HG02943 (cell line): ENCODE data around the gene USB1.

Source experiments
- ATAC-seq: cut with Tn5 transposase; IDR thresholded peaks from one replicate; pipeline ENCODE4 v1.9.1; 2021; ENCODE audit warnings: mild to moderate bottlenecking, low read depth, moderate library complexity; ENCODE audit not compliant: unreplicated experiment

USB1 gene, protein sequence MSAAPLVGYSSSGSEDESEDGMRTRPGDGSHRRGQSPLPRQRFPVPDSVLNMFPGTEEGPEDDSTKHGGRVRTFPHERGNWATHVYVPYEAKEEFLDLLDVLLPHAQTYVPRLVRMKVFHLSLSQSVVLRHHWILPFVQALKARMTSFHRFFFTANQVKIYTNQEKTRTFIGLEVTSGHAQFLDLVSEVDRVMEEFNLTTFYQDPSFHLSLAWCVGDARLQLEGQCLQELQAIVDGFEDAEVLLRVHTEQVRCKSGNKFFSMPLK

DNA sequence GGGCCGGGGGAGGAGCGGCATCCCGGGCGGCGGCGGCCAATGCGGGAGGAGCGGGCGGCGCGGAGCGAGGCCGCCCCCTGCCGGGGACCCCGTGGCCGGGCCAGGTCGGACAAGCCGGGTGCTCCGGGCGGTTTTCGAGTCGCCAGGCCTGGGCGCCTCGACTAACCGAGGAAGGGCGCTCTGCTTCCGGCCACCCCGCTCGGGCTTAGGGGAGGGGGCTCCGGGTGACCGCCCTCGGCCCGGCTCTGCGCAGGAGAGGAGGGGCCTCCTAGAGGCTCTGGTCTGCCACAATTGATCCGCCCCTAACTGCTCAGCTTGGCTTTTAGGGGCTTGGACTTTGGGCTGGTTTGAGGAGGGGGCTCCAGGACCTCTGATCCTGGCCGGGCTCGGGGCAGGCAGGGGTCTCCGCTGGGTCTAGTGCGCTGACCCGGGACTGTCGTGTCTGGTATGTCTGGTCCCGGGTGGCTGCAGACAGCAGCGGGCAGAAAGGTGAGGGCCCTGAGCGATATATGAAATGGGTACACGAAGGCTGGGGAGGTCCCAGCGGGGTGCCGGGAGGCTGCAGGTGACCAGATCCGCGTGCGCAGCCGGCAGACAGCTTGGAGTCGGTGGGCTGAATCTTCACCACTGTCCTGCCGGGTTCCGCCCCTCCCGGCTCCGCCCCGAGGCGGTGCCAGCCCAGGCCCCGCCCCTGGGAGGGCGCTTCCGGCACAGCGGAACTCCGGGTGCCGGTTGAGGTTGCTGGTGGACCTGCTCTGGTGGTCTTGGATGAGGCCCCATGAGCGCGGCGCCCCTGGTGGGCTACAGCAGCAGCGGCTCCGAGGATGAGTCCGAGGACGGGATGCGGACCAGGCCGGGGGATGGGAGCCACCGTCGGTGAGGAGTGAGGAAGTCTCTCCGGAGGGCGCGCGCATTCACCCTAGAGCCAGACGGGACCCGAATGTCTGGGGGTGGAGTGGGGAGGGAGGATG lies at the start of gene USB1:
Gene USB1, plus strand, starts transcription at position 702 of the 971 bp plus-strand sequence. Its CDS starts 77 bp downstream, at position 779.
- ATAC-seq = peak; percentile 77

DNA sequence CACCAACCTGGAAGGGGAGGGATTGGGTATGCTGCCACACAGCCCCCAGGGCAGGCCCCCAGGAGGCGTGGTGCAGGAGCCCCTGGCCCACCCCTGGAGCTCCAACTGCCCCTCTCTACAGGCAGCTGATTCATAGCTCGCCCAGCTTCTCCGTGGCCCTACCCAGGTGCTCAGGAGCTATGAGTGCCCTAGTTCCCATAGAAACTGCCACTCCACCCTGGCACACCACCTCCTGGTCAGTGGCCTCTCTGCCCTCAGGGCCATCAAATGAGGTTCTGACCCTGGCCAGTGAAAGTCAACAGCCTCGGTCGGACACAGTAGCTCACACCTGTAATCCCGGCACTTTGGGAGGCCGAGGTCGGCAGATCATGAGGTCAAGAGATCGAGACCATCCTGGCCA lies 48.3 kb upstream of the USB1 start:
- ATAC-seq = no peak

DNA sequence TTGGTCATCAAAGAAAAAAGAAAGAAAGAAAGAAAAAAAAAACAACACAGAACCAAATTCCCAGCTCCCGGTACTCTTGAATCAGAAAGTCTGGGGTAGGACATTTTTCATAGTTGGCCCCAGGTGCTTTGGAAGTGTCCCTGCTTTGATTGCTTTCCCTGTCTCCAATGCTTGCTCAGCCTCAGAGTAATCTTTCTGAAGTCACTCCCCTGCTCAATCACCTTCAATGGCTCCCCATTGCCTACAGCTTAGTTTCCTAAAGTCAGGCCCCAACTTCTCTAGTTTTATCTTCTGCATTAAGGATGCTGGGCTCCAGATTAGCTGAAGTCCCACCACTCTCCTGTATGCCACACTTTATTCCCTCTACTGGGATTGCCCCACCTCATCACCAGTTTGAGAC lies 47.4 kb upstream of the USB1 start:
- ATAC-seq = no peak

DNA sequence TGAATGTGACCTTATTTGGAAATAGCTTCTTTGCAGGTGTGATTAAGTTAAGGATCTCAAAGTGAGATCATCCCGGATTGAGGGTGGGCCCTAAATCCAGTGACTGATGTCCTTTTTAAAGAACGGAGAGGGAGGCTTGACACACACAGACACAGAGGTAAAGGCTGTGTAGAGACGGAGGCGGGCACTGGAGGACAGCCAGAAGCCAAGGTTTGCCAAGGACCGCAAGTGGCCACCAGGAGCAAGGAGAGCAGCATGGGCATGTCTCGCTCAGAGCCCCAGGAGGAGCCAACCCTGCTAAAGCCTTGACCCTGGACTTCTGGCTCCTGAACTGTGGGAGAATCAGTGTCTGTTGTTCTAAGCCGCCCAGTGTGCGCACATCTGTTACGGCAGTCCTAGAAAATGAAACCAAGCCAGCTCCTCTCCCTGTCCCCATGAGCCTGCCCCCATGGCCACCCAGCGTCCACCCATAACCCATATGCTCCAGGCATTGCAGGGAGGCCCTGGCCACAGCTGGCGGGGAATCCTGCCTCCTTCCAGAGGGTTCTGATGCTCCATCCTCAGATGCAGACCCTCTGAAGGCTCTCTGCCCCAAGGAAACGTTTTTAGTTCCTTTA lies 45.5 kb upstream of the USB1 start:
- no peak for ATAC-seq

DNA sequence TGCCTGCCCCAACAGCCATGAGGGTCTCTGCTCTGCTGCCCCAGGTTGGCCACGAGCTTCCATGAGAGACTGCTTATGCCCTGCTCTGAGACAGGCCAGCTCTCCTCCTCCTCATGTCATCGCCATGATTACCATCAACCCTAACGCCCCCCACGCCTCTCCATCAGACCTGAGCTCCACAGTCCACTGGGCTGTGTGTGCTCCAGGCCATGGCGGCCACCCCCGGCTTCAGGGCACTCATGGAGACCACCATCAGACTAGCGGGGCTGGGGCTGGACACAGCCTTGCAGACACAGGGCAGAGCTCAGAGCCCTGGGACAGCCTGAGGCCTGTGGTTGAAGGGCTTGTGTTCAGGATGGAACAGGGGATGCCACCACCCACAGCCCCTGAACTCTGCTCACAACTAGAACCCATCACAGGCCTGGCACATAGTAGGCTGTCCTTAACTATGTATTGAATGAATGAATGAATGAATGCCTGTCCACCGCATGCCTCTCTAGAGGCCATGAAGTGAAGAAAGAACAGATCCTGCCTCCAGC lies 44.9 kb upstream of the USB1 start:
- ATAC-seq = no peak

DNA sequence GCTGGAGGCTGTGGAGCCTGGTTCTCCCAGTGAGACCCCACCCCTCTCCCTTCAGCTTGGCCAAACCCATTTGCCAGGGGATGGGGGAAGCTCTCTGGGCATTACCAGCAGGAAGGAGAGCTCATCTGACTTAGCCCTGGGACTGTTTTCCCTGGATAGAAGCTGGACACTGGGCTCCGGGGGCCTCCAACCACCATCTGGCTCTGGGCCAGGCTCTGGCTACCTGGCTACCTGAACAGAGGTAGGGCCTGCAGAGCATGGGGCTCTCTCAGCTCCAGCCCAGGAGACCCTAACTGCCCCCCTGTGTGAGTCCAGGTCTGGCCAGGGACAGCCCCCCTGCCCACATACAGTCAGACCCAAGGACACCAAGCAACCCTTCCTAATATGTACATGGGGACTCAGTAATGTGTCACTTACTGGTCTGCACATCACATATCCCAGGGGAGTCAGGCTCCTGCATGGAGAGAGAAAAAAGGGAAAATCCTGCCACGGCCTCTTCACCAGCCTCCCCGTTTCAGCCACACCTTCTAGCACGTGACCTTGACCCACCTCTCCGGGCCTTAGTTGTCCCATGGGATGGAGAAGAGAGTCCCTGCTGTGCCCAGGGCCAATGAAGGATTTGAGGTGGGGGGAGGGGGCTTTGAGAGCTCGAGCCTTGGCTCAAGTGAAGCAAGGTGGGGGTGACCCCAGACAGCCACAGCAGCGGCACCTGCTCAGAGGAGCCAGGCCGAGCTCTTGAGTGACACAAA lies 44.1 kb upstream of the USB1 start:
- ATAC-seq = no peak

DNA sequence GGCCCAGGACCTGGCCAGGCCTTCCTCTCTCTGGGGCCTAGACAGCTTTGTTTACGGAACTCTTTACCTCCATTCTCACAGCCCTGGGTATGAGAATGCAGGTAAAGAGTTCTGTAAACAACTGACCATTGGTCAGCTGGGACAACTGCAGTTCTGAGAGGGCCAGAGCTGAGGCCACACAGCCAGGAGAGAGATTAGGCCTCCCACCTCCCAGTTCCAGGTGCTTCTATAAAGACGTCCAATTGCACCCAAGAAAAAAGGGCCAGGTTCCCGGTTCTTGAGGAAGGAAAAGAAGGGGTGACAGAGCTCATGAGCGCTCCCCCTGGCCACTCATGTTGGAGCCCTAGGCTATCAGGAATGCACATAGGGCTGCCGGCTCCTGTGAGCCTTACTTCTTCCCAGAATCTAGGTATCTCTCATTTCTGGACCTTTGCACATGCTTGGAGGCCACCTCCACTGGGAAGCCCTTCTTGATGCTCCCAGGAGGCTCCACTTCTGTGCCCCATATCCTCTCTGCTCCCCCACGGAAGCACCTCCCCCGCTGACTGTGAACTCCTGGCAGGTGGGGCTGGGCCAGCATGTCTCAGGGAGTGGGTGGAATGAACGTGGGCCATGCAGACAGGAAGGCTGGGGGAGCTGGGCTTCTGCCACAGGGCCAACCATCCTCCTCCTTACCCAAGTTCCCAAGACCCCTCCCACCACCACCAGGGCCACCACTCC lies 43.4 kb upstream of the USB1 start:
- no peak for ATAC-seq

DNA sequence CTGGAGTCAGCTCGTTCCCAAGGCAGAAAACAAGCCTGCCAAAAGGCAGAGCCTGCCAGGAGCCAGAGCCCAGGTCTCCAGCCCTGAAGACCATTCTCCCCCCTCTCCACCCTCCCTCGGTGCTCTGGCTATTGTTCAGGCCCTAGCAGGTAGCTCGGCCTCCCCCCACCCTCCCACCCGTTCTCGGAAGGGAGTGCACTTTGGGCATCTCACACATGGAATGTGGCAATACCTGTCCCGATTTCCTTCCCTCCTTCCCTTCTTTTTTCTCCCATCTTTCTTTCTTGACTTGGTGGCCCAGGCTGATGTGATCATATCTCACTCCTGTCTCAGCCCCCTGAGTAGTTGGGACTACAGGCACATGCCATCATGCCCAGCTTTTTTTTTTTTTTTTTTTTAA lies 42.7 kb upstream of the USB1 start:
- ATAC-seq = no peak

DNA sequence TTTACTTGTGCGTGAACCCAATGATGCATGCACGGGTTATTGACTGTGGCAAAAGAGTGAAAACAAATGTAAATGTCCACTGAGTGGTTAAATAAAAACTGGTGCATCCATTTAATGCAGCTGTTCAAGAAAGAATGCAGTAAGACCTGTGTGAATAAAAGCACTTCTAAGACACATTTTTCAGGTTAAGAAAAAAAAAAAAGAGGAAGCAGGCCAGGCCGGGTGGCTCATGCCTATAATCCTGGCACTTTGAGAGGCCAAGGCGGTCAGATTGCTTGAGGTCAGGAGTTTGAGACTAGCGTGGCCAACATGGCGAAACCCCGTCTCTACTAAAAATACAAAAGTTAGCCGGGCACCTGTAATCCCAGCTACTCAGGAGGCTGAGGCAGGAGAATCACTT lies 42.1 kb upstream of the USB1 start:
- ATAC-seq = no peak

DNA sequence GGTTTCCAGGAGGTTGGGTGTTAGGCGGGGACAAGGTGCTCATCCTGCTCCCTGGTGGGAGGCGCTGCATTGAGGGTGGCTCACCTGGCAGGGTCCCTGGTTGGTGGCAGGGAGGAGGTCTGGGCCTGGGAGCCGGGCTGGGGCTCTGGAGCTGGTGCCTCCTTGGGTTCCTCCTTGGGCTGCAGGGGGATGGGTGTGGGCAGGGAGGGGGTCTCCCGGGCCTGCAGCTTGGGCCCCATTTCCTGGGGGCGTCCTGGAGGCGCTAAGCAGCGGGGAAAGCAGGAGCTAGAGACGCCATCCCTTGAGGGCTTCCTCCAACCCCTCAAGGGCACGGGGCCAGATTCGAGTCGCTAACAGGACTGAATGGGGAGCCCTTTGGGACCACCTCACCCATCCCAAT lies 41.4 kb upstream of the USB1 start:
- ATAC-seq = no peak

DNA sequence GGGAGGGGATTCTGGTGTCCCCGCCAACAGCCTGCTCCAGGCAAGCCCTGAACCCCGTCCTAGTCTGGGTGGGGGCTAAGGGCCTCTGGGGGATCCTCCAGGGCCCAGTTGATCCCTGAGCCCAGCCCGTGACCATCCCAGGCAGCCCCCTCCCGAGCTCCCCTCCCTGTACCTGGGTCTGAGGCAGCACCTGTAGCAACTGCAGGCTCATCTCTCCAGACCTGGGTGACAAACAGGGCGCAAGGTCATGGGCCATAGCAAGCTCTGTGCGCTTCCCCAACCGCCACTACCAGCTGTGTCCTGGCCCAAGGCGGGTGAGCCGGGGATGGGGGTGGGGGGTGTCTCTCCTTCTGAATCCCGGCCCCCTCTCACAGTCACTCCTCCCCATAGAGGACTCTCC lies 40.9 kb upstream of the USB1 start:
- no peak for ATAC-seq

DNA sequence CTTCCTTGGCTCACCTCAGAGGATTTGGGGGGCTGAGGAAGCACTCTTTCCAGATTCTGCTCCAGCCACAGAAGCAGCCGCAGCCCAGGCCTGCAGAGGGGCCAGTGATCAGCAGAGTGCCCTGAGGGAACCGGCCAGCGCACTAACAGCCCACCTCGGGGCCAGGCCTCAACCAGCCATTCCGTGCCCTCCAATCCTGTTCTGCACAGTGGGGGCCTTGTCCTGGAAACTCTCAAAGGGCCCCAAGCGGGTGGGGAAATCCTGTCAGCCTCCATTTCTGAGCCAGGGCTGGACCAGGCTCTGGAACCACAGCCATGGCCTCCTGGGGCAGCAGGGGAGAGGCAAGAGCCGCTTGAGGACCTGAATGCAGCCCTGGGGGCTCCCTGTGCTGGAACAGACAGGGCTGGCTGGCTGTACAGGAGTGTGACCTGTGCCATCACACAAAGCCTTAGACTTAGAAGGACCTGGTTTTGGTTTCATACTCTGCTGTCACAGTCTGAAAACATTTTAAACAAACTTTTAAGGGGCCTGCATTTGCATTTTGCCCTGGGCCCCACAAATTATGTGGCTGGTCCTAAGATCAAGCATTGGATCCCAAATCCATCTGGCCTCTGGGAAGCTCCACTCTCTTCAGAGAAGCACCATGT lies 40.3 kb upstream of the USB1 start:
- no peak for ATAC-seq

DNA sequence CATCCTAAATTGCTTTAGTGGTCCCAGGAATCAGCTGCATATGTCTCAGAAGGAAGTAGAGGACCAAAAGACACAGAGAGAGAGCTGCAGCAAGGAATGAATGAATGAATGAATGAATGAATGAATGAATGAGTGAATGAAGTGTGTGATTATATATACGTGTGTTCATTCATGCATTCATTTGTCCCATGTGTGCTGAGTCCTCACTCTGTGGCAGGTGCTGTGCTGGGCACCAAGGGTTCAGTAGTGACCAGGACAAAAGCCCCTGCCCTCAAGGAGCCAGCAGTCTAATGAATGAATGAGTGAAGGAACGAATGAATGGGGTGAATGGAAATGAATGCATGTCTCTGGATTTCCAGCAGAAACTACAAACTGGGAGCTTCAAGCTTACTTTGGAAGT lies 39.7 kb upstream of the USB1 start:
- ATAC-seq = no peak

DNA sequence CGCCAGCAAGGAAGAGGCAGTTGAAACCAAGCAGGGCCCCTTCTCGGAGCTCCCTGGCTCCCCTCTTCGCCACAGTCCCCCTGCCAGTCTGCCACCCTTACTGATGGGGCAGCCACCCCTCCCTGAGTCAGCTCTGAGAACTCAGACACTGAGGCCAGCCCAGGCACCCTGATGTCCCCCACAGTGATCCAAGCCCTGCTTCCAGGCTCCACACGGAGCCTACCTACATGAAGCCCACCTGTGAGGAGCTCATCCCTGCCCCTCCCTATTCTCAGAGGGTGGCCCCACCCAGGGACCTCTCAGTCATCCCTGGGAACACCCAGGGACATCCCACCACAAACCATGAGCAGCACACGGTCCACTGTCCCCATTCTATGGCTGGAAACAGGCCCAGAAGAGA lies 39.2 kb upstream of the USB1 start:
- ATAC-seq = no peak

DNA sequence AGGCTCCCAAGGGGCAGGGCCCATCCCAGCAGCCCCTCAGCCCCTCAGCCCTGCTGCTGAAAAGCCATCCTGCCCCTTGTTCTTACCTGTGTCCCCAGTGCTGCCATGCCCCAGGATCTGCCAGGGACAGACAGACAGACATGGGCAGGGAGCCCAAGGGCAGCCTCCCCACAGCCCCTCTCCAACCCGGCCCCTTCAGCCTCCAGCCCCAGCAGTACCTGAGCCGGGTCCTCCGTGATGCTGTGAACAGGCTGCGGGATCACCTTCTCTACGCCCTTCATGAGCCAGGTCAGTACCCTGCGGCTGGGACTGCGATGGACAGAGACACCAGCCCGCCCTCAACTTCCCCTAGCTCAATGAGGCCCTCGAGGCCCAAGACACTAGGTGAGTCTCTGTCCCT lies 38.5 kb upstream of the USB1 start:
- ATAC-seq = no peak

DNA sequence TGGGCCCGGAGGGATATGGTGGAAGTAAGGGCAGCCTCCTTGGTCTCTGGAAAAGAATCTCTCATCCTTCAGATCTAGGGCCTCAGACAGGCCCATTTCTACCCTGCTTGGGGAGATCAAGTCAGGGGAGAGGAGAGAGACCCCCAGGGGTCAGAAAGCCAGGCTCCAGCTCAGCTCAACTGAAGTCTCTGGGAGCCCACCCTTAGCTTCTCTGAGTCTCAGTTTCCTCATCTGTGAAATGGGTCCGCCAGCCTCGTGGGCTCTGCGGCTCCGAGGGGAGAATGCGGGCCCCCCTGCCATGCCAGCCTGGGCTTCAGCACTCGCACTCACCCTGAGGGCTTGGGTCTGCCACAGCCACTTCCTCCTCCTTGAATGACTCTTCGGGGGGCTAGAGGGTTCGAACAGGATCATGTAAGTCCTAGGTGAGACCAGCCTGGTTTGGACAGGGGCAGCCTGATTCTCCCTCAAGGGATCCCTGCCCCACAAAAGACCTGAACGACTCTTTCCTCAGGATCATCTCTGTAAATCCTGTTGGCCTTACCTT lies 37.0 kb upstream of the USB1 start:
- ATAC-seq = no peak

DNA sequence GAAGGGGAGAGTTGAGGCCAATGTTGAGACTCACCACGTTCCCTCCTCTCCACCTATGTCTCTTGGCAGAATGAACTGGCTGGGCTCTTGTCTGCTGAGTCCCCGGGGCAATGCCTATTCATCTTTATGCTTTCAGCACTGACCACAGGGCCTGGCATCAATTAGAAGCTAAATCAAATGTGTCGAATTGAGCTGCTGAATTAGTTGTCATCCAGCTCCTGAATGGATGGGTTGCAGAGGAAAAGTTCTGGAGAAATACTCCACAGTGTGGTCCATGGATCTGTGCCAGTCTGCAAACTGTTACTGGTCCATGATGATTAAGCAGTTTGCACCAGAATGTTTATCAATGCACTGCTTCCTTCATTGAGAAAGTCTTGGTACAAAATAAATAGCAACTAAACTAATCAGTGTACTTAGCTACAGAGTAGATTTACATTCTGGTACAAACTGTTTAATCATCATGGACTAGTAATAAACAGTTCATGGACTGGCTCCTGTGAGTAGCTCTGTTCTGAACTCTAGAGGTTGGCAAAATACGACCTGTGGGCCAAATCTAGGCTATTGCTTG lies 34.9 kb upstream of the USB1 start:
- ATAC-seq = no peak

DNA sequence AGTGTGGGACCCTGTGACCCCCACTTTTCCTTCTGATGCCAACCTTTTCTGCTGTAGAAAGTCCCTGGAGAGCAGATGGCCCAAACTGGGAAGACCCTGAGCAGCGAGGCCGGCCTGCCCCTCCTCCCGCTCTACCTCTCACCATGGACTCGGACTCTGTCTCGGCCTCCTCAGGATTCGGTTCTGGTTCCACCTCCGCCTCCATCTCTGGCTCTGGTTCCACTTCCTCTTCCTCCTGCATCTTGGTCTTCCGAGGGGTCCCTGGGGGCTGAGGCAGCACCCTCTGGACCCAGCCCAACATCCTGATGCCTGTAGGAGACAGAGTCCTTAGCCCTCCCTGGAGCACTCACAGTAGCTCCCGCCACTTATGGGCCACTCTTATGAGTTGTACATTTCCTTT lies 34.2 kb upstream of the USB1 start:
- ATAC-seq = no peak

DNA sequence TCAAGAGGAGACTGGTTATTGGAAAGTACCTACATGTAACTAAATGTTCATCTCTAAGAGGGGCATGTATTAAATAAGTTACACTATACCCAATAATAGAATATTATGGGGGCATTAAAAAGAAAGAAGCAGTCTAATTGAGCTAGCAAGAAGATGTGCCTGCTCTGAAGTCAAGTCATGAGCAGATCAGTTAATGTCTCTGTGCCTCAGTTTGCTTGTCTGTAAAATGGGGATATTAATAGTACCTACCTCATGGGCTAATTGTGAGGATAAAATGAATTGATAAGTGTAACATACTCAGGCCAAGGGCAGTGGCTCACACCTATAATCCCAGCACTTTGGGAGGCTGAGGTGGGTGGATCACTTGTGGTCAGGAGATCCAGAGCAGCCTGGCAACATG lies 33.3 kb upstream of the USB1 start:
- ATAC-seq = no peak
